ENCODE results near the gene CARD16. TPM values are rescaled to one million over a fixed set of nuclear protein-coding genes. Genes with fewer than 3 reads are reported as not detected.
A peak's percentile ranks its signal among the peaks of the same experiment; 100 is the strongest.

CARD16 gene
- polyA plus RNA-seq, 1 of the 3 experiments (the other 2 are of a cell fraction), result not detected

DNA sequence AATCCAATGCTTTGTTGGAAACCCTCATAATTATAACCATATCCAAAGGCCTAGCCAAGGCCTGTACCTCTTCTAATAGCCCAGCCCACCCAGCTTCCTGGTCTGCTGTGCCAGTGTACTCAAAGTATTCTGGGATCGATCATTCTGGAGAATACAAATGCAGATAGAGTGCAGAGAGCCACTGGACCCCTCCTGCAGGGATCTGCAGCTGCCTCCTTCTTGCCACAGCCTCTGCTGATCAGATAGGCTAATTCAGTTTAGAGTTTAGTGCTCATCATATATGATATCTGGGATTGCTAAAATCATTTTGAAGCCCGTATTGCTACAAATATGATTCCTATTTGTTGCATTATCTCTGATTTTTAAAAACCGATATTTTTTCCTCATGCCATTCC, 39.7 kb downstream of the CARD16 start:
- Histone ChIP-seq H3K4me3 (ENCODE audit: low read depth in 2 of 2, low read length in 1 of 2) (no peak overlapping the region), H3K27ac (ENCODE audit: low read depth in 2 of 2, low read length in 1 of 2) (0 out of 4 replicates have a peak overlapping the region, but pooled peaks of 1 of the 2 experiments have one; percentile 16), H3K79me2 (ENCODE audit: insufficient read depth) (no peaks in the 10 kb centered on the region), H3K36me3 (replicated peaks in 1 of 2; ENCODE audit: control insufficient read depth in 1 of 2, insufficient read depth in 2 of 2, low read length in 1 of 2) (no peaks in the 10 kb centered on the region), H2AFZ (ENCODE audit: low read depth) (no peak overlapping the region), H3K9me2 (no peaks in the 10 kb centered on the region), H3K4me1 (ENCODE audit: control insufficient read depth in 1 of 2, insufficient read depth in 2 of 2, low read depth in 1 of 2, low read length in 1 of 2) (peaks cover 0 to 5% of the 10 kb centered on the region in 2 experiments; a peak in 2 of 4 replicates), H3F3A (replicated peaks; ENCODE audit: insufficient read depth) (no peaks in the 10 kb centered on the region), H4K20me1 (ENCODE audit: insufficient read depth) (no peaks in the 10 kb centered on the region), H3K9me3 (no peaks in the 10 kb centered on the region), H3K27me3 (ENCODE audit: insufficient read depth) (no peaks in the 10 kb centered on the region), H3K9ac (no peak overlapping the region), H3K4me2 (no peak overlapping the region)
- peak; percentile 61 for DNase-seq
- peak; percentile 81 for TF ChIP-seq CHD2 (IDR thresholded peaks at IDR 0.05; ENCODE audit: low read length, partially characterized antibody)
- no peak for TF ChIP-seq JUND (IDR thresholded peaks at IDR 0.05)
- TF ChIP-seq, protein P1, sequence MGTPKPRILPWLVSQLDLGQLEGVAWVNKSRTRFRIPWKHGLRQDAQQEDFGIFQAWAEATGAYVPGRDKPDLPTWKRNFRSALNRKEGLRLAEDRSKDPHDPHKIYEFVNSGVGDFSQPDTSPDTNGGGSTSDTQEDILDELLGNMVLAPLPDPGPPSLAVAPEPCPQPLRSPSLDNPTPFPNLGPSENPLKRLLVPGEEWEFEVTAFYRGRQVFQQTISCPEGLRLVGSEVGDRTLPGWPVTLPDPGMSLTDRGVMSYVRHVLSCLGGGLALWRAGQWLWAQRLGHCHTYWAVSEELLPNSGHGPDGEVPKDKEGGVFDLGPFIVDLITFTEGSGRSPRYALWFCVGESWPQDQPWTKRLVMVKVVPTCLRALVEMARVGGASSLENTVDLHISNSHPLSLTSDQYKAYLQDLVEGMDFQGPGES (IDR thresholded peaks at IDR 0.05; ENCODE audit: low read depth, low read length), result no peak
- no peak for TF ChIP-seq NFIC (IDR thresholded peaks at IDR 0.05; ENCODE audit: borderline replicate concordance)
- no peak for TF ChIP-seq RXRA (IDR thresholded peaks at IDR 0.05; ENCODE audit: borderline replicate concordance, low read depth)
- TF ChIP-seq, protein P2, sequence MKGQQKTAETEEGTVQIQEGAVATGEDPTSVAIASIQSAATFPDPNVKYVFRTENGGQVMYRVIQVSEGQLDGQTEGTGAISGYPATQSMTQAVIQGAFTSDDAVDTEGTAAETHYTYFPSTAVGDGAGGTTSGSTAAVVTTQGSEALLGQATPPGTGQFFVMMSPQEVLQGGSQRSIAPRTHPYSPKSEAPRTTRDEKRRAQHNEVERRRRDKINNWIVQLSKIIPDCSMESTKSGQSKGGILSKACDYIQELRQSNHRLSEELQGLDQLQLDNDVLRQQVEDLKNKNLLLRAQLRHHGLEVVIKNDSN (IDR thresholded peaks at IDR 0.05; ENCODE audit: borderline replicate concordance, low read depth), result no peak
- TF ChIP-seq EP300 (IDR thresholded peaks at IDR 0.05; ENCODE audit: borderline replicate concordance in 1 of 2, low read depth in 1 of 2, low read length in 1 of 2), result peak in 1 of 2 experiments; percentile 84; a peak in 2 of 4 replicates
- TF ChIP-seq FOXJ3 (CRISPR knock-in tag; IDR thresholded peaks at IDR 0.05), result peak; percentile 63
- TF ChIP-seq GATA2 (CRISPR knock-in tag; IDR thresholded peaks at IDR 0.05), result peak; percentile 89
- TF ChIP-seq RCOR1 (IDR thresholded peaks at IDR 0.05; ENCODE audit: low read length), result peak; percentile 56; the same call in 1 of the 2 replicates
- TF ChIP-seq, protein P3, sequence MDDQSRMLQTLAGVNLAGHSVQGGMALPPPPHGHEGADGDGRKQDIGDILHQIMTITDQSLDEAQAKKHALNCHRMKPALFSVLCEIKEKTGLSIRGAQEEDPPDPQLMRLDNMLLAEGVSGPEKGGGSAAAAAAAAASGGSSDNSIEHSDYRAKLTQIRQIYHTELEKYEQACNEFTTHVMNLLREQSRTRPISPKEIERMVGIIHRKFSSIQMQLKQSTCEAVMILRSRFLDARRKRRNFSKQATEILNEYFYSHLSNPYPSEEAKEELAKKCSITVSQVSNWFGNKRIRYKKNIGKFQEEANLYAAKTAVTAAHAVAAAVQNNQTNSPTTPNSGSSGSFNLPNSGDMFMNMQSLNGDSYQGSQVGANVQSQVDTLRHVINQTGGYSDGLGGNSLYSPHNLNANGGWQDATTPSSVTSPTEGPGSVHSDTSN (IDR thresholded peaks at IDR 0.05), result no peak
- TF ChIP-seq MEF2A (IDR thresholded peaks at IDR 0.05; ENCODE audit: borderline replicate concordance, low read depth), result no peak
- TF ChIP-seq RAD21 (IDR thresholded peaks at IDR 0.05; ENCODE audit: low read length), result peak; percentile 18; the same call in 1 of the 2 replicates
- no peak for TF ChIP-seq YY1 (IDR thresholded peaks at IDR 0.05; ENCODE audit: low read depth)
- WGBS (ENCODE audit: low lambda C conversion rate), result 23% methylated on average over 3 of the region's 3 CpGs
- ChIA-PET CTCF (no interaction called here), POLR2A (no interaction called here)

DNA sequence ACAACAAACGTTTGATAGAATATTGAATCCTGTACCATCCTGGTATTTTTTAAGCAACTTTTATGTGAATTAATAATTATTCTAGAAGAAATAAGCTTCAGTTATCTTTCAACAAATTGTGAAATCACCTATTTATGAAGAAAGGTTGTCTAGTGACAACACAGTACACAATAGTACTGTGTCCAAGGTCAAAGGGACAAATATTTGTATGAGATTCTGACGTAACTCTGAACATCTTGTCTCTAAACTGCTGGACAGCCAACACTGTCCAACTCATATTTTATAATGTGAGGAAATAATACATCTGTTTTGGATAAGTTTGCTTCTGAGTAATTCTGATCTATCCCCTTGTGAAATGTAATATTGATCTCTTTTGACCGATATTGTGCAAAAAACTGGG, 41.1 kb downstream of the CARD16 start:
- POLR2A ChIA-PET, result no interaction called here
- Histone ChIP-seq H3K4me2 (no peak overlapping the region), H3F3A (replicated peaks; ENCODE audit: insufficient read depth) (no peaks in the 10 kb centered on the region), H3K36me3 (replicated peaks in 1 of 2; ENCODE audit: control insufficient read depth in 1 of 2, insufficient read depth in 2 of 2, low read length in 1 of 2) (no peaks in the 10 kb centered on the region), H2AFZ (ENCODE audit: low read depth) (no peak overlapping the region), H4K20me1 (ENCODE audit: insufficient read depth) (no peaks in the 10 kb centered on the region), H3K4me3 (ENCODE audit: low read depth in 2 of 2, low read length in 1 of 2) (no peak overlapping the region), H3K9me3 (no peaks in the 10 kb centered on the region), H3K9me2 (no peaks in the 10 kb centered on the region), H3K79me2 (ENCODE audit: insufficient read depth) (no peaks in the 10 kb centered on the region), H3K9ac (no peak overlapping the region), H3K4me1 (ENCODE audit: control insufficient read depth in 1 of 2, insufficient read depth in 2 of 2, low read depth in 1 of 2, low read length in 1 of 2) (peaks cover 0 to 5% of the 10 kb centered on the region in 2 experiments; a peak in 2 of 4 replicates), H3K27me3 (ENCODE audit: insufficient read depth) (no peaks in the 10 kb centered on the region), H3K27ac (ENCODE audit: low read depth in 2 of 2, low read length in 1 of 2) (no peak overlapping the region)
- DNase-seq, result no peak
- CTCF ChIA-PET, result no interaction called here
- WGBS (ENCODE audit: low lambda C conversion rate), result 78% methylated on average over 3 of the region's 3 CpGs
- TF ChIP-seq RAD21 (IDR thresholded peaks at IDR 0.05; ENCODE audit: low read length), result no peak
- no peak for TF ChIP-seq FOXJ3 (CRISPR knock-in tag; IDR thresholded peaks at IDR 0.05)
- TF ChIP-seq, protein P3 (IDR thresholded peaks at IDR 0.05), result no peak
- no peak for TF ChIP-seq FOXM1 (IDR thresholded peaks at IDR 0.05; ENCODE audit: low read depth)
- TF ChIP-seq, protein P4, sequence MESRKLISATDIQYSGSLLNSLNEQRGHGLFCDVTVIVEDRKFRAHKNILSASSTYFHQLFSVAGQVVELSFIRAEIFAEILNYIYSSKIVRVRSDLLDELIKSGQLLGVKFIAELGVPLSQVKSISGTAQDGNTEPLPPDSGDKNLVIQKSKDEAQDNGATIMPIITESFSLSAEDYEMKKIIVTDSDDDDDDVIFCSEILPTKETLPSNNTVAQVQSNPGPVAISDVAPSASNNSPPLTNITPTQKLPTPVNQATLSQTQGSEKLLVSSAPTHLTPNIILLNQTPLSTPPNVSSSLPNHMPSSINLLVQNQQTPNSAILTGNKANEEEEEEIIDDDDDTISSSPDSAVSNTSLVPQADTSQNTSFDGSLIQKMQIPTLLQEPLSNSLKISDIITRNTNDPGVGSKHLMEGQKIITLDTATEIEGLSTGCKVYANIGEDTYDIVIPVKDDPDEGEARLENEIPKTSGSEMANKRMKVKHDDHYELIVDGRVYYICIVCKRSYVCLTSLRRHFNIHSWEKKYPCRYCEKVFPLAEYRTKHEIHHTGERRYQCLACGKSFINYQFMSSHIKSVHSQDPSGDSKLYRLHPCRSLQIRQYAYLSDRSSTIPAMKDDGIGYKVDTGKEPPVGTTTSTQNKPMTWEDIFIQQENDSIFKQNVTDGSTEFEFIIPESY (IDR thresholded peaks at IDR 0.05; ENCODE audit: borderline replicate concordance, low read depth), result no peak
- TF ChIP-seq, protein P5, sequence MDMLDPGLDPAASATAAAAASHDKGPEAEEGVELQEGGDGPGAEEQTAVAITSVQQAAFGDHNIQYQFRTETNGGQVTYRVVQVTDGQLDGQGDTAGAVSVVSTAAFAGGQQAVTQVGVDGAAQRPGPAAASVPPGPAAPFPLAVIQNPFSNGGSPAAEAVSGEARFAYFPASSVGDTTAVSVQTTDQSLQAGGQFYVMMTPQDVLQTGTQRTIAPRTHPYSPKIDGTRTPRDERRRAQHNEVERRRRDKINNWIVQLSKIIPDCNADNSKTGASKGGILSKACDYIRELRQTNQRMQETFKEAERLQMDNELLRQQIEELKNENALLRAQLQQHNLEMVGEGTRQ (IDR thresholded peaks at IDR 0.05; ENCODE audit: borderline replicate concordance, low read depth, low read length), result no peak
- TF ChIP-seq RFX5 (IDR thresholded peaks at IDR 0.05; ENCODE audit: low read length), result no peak
- no peak for TF ChIP-seq NRF1 (IDR thresholded peaks at IDR 0.05; ENCODE audit: low read depth, low read length)
- no peak for TF ChIP-seq RXRA (IDR thresholded peaks at IDR 0.05; ENCODE audit: borderline replicate concordance, low read depth)
- TF ChIP-seq GATA2 (CRISPR knock-in tag; IDR thresholded peaks at IDR 0.05), result no peak
- no peak for TF ChIP-seq CHD2 (IDR thresholded peaks at IDR 0.05; ENCODE audit: low read length, partially characterized antibody)
- TF ChIP-seq ELF1 (IDR thresholded peaks at IDR 0.05), result no peak
- no peak for TF ChIP-seq RCOR1 (IDR thresholded peaks at IDR 0.05; ENCODE audit: low read length)

Data from SK-N-SH (cell line).